Fibroblast of villous mesenchyme (primary cell): ENCODE measurements around the gene KRTAP10-5. TPM values are rescaled to one million over a fixed set of nuclear protein-coding genes. Genes with fewer than 3 reads are reported as not detected.
"Not testable (repeated sequence)": the region's sequence is repeated elsewhere in the genome, so short reads cannot be mapped to it uniquely, and the experiment has no call there.

Experiments
- DNase-seq: peaks from one replicate; pipeline ENCODE4 v3.0.0-alpha.2; 2010; ENCODE audit warnings: low read depth
- H3K4me3 ChIP-seq: 2 replicates; pipeline ENCODE4 v1.5.1; 2011; ENCODE audit warnings: low read depth, mild to moderate bottlenecking, low read length
- CTCF ChIP-seq: IDR thresholded peaks from 2 replicates; pipeline ENCODE4 v1.5.1; 2012; ENCODE audit warnings: low read depth, mild to moderate bottlenecking, low read length; ENCODE audit not compliant: insufficient read depth
- total RNA-seq: library from RNA; depleted of rRNA; stranded (reverse); fragments of >200 nt; gene quantifications from 2 replicates; pipeline ENCODE4 v1.2.3, GENCODE V29; 2012

The KRTAP10-5 gene
- total RNA-seq, 1 donor: not detected

GRCh38 chr21:44566403-44566802, 14.0 kb downstream of the KRTAP10-5 start:
- no peak for TF ChIP-seq CTCF
- H3K4me3 ChIP-seq: no peak overlapping the region
- no peak for DNase-seq

GRCh38 chr21:44564886-44565598, 15.4 kb downstream of the KRTAP10-5 start:
- no peak for TF ChIP-seq CTCF
- DNase-seq: no peak
- no peak overlapping the region for H3K4me3 ChIP-seq

- no peak for TF ChIP-seq CTCF
- no peak for DNase-seq
- no peak overlapping the region for H3K4me3 ChIP-seq
Measured at GRCh38 chr21:44564099-44564498, 16.3 kb downstream of the KRTAP10-5 start.

- DNase-seq: no peak
- no peak within 1 kb of the TSS for H3K4me3 ChIP-seq
- TF ChIP-seq CTCF: no peak
Measured at GRCh38 chr21:44558695-44559094, 21.7 kb downstream of the KRTAP10-5 start, which contains the start of gene KRTAP10-3. KRTAP10-3 (minus strand) TSS chr21:44558795; CDS start chr21:44558715, 80 bp downstream.

GRCh38 chr21:44558329-44558675, 22.1 kb downstream of the KRTAP10-5 start:
- not testable (repeated sequence) for DNase-seq, H3K4me3 ChIP-seq

- H3K4me3 ChIP-seq: no peak overlapping the region
- TF ChIP-seq CTCF: no peak
- no peak for DNase-seq
Measured at GRCh38 chr21:44557491-44558328, 22.7 kb downstream of the KRTAP10-5 start.

- no peak overlapping the region for H3K4me3 ChIP-seq
- TF ChIP-seq CTCF: no peak
- DNase-seq: no peak
Measured at GRCh38 chr21:44556879-44557278, 23.5 kb downstream of the KRTAP10-5 start.
